Epithelial cell of prostate (primary cell): ENCODE results near the gene METTL17.
A peak's percentile ranks its signal among the peaks of the same experiment; 100 is the strongest.
"Not testable (repeated sequence)": the region's sequence is repeated elsewhere in the genome, so short reads cannot be mapped to it uniquely, and the experiment has no call there.

Experiments
- DNase-seq: peaks from one replicate; pipeline ENCODE4 v3.0.0-alpha.2; 2011; ENCODE audit warnings: low read depth, low spot score
- H3K27ac ChIP-seq: fragments of 450-650 bp; 2 replicates; pipeline ENCODE4 v1.5.1; 2017; ENCODE audit warnings: mild to moderate bottlenecking

METTL17 gene

GRCh38 chr14:20988717-20989470, 886 bp upstream of the METTL17 start:
- no peak for DNase-seq

GRCh38 chr14:20989471-20989786, 351 bp upstream of the METTL17 start:
- H3K27ac ChIP-seq: peak overlapping the region; percentile 83
- DNase-seq: no peak

More at GRCh38 chr14:20988717-20989470, 886 bp upstream of the METTL17 start:
- peak overlapping the region; percentile 83 for H3K27ac ChIP-seq

- DNase-seq: no peak
- H3K27ac ChIP-seq: no peak overlapping the region
Observed at GRCh38 chr14:20996521-20996920, 6.7 kb downstream of the METTL17 start.

DNA sequence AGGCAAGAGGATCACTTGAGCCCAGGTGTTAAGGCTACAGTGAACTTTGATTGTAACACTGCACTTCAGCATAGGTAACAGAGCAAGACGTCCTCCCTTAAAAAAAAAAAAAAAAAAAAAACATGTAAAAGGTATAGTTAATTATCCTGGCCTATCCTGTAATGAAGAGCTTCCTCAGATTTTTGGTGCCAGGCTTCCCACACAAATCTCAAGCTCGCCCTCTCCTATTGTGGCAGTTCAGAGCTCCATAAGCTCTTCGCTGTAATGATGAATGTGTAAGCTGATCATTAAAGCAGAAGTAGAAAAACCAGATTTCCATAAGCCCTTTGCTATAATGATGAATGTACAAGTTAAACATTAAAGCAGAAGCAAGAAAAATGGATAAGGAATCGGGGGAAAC, 7.3 kb downstream of the METTL17 start:
- no peak overlapping the region for H3K27ac ChIP-seq
- DNase-seq: no peak

DNA sequence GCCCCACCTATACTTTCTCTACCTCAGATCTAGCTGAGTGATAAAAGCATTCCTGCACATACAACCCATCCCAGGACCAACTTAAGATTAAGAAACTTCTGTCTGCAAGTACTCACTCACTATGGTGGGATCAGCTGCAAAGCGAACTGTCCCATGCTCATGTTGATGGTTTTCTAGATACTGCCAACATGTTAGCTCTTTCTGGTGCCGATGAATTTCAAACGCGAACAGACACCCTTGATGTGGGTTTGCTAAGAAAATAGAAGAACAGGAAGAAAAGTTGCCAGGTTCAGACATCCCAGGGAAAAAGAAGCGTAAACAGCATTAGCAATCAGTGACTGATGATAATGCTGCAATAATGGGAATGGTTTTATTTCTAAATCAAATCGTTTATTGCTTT, 7.8 kb downstream of the METTL17 start:
- DNase-seq: no peak
- no peak overlapping the region for H3K27ac ChIP-seq

DNA sequence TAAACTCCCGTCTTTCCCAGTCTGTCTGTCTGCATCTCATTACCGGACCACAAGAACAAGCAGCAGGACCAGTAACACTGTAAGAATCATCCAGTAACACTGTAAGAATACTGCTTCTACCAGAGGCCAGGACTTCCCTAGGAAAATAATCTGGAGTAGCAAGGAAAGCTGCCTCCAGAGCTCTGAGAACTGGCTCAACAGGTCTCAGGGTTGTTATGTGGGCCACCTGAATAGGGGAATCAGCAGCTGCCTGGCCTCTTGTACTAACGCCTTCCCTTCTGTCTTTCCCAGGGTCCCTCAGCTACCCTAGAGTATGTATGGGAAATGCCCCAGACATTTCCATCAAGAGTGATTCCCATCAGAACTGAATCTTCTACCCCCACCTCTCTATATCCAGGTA, 8.4 kb downstream of the METTL17 start:
- peak overlapping the region; percentile 42 for H3K27ac ChIP-seq
- DNase-seq: no peak

DNA sequence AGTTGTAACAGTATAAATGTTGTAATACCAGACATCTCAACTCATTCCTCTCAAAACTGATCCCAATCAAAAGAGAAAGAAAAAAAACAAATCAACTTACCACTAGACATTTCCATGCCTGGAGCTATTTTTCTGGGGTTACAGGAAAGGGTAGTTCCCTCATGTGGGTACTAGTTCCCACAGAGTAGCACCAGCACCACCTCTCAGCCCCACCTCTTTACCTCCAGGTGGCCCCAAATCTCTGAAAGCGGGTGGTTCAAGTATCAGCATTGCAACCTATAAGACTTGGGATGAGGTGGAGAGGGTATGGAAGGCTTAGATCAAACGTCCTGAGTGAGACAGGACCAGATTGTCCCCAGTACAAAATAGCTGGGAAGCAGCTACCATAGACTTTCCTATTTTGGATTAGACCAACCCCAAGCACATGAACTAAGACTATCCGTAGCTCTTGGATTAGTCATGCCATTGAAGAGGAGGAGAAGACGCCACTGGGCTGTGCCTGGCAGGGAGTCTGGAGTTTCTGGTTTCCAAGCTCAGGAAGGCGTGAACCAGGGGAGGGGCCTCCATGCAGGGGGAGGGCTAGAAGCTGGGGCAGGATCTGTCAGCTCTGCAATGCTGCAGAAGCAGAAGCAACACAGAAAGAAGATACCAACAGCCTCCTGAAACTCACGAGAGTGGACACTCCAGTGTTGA, 9.0 kb downstream of the METTL17 start, which contains the start of gene SLC39A2:
TSS of gene SLC39A2 (plus strand) at position 620 of the 693 bp plus-strand sequence. CDS start 154 bp downstream, outside the sequence.
- DNase-seq: peak; percentile 78
- peak within 1 kb of the TSS; percentile 42 for H3K27ac ChIP-seq

DNA sequence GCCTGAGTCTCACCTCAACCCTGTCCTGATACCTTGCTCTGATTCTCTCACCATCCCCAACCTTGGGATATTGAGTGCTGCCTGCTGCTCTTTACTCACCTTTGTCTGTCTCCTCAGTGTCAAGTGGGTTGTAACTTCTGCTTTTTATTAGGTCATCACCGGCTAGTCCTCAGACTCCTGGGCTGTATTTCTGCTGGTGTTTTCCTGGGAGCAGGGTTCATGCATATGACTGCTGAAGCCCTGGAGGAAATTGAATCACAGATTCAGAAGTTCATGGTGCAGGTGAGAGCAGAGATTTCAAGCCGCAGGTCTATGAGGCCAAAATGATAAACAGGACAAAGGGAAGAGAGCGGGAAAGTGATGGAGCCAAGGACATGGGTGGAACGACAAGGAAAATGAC, 9.8 kb downstream of the METTL17 start:
- no peak overlapping the region for H3K27ac ChIP-seq
- no peak for DNase-seq

GRCh38 chr14:21001218-21001617, 11.4 kb downstream of the METTL17 start:
- DNase-seq: no peak
- H3K27ac ChIP-seq: no peak overlapping the region

DNA sequence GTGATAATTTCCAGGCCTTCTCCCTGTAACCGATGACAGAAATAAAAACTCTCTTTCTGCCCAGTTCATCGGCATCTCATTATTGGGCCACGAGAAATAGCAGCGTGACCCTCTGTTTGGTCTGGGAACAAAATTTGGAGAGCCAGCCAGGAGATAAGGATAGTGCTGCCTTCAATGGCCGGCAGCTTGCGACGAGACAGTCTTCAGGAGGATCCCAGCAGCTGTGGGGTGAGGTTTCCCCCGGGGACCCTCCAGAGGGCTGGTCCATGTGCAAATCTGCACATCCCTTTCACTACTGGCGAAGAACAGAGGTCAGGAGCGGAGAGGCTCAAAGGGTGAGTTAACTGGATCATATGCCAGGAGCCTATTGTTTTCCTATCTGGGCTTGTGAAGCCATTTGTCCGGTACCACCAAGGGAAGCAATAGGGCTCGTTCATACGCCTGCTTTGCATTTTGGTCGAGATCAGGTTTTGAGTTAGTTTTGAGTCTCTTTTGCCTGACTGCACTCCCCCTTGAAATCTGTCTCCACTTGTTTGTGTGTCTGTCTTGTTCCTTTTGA, 14.1 kb downstream of the METTL17 start:
- DNase-seq: no peak

DNA sequence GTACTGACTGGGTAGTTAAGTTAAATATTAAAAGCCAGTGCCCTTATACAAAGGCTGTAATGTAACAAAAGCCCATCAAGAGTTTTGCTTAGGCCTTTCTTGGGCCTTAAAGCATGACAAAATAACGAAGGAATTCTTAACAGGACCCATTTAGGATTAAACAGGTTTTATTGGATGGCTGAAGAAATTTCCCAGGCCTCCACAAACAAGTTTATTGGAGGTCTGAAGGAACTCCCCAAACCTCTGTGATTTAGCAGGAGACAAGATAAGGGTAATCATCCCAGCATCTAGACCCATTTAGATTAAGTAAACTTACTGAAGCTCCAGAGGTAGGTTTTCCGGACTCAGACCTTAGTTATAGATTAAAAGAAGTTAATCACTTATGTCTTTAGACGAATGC, 19.9 kb downstream of the METTL17 start:
- not testable (repeated sequence) for DNase-seq, H3K27ac ChIP-seq

More for the DNA sequence above, 14.1 kb downstream of the METTL17 start:
- no peak overlapping the region for H3K27ac ChIP-seq

DNA sequence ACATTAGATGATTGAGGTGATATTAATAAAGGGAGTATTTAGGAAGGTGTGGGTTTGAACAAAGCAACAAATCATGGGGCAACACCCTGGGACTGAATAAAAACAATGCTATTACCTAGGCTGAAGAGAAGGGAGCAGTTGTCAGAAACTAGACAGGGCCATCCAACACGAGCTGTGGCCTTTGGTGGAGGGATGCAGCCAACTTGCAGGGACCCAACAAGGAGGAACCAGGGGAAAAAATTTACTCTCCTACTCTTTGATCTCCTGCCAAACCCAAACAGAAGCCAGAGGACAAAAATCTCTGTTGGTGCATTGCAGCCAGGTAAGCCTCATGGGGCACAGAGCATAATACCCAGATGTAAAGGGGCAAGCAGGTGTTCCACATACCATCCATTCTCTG, 21.4 kb downstream of the METTL17 start:
- H3K27ac ChIP-seq: no peak overlapping the region
- DNase-seq: no peak

- no peak overlapping the region for H3K27ac ChIP-seq
- peak; percentile 39 for DNase-seq
Observed at GRCh38 chr14:21014761-21015190, 25.0 kb downstream of the METTL17 start.

DNA sequence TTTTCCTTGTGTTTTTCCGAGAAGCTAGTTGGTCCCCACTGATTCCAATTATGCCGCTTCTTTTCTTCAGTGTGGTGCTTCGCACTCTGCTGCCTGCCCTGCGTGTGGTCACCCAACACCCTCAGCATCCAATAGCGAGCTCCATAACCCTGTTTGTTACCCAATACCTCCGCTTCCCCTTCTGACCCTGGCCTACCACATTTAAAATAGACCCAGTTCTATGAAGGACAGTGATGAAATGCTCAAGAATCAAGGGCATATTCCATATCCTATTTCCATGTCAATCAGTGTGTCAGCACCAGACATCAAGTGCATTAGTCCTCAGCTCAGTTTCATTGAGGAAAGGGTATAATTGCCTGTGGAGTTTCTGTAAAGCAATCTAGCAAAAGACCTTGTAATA, 25.5 kb downstream of the METTL17 start:
- no peak for DNase-seq
- H3K27ac ChIP-seq: no peak overlapping the region

- no peak overlapping the region for H3K27ac ChIP-seq
- DNase-seq: no peak
Observed at GRCh38 chr14:21016413-21017190, 26.8 kb downstream of the METTL17 start.

GRCh38 chr14:21017528-21018245, 27.9 kb downstream of the METTL17 start:
- DNase-seq: no peak
- no peak overlapping the region for H3K27ac ChIP-seq

DNA sequence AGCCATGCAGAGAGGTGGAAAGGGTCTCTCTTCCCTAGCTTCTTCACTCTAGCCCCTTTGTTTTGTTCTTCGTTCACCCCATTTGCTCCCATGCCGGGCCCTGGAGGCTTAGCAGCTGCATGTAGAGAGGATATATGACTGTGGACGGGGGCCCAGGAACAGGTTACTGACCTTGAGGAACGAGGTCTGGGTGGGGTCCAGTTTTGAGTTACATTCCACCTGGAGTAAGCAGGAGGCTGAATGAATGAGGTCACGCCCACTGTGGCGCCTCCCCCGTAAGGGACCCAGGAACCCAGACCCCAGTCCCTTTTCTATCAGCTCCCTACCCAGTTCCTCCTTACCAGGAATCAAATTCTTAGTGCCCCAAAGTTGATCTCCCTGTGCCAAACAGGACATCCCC, 28.5 kb downstream of the METTL17 start:
- no peak for DNase-seq
- no peak overlapping the region for H3K27ac ChIP-seq

DNA sequence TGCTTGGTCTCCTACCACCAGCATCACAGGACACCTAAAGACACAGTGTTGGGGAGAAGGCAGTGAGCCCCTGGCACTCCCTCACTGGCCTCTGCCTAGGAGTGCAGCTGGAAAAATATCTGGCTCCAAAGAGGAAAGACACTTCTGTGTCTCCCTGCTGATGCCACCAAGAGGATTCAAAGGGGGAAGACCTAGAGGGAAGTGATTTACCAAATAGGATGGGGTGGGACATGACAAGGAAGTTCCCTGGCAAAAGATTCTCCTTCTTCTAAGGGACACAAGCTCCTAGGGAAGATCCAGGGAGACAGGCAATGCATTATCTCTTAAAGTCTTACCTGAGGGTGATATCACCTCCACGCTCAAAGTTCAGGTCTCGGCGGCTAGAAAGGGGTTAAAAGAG, 29.0 kb downstream of the METTL17 start:
- DNase-seq: no peak

DNA sequence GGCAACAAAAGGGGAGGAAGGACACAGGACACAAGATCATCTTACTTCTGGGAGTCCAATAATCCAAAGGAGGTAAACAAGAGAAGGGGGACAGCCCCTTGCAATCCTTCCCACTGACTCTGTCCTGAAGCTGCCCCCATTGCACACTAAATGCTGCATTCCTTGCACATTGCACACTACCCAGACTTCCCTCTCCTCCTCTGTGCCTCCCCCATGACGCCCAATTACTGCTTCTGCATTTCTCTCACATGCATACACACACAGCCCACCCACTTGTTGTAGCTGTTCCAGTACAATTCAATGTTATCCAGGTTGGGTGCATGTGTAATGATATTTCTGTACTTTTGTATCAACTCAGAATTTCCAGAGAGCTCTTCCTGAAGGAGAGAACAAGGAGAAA, 29.6 kb downstream of the METTL17 start:
- no peak overlapping the region for H3K27ac ChIP-seq
- DNase-seq: no peak

More for the DNA sequence above, 29.0 kb downstream of the METTL17 start:
- no peak overlapping the region for H3K27ac ChIP-seq

- peak overlapping the region; percentile 23 for H3K27ac ChIP-seq
- DNase-seq: no peak
Observed at GRCh38 chr14:21020977-21021545, 31.3 kb downstream of the METTL17 start.
